Subcutaneous adipose tissue (tissue), 4 donors: ENCODE measurements around the gene PAPOLG. TPM values are rescaled to one million over a fixed set of nuclear protein-coding genes. Genes with fewer than 3 reads are reported as not detected.

Experiments used
- total RNA-seq, 4 donors: library from RNA; depleted of rRNA; stranded (reverse); fragments of >200 nt; gene quantifications; one replicate each; pipeline ENCODE4 v1.1.0, GENCODE V29; 2016
- TF ChIP-seq, protein P1 (sequence below): fragments of 450-650 bp; IDR thresholded peaks from one replicate; pipeline ENCODE4 v1.5.1; 2016; ENCODE audit warnings: low read depth, mild to moderate bottlenecking, control low read depth, antibody characterized with exemption, moderate library complexity

The PAPOLG gene
- total RNA-seq, 4 donors from 2014 or later = 14.1 to 21.8 (median 19.0) TPM

DNA sequence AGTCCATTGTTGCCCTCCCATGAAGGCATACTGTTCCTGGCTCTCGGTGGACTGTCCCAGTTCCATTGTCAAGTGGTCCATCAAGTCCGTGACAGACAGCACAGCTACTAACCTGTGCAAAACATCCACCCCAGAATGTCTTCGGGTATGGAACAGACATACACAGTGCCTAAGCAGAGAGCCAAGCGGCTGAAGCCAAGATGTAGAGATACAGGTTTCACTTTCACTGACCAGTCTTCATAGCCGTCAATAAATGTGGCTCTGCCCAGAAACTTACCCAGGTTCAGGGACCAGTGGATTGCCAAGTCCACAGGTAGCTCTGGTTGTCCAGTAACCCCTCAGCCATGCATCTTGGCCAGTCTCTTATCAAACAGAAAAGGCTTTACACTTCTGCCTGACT is 10.7 kb upstream of the PAPOLG start:
- TF ChIP-seq, protein P1, sequence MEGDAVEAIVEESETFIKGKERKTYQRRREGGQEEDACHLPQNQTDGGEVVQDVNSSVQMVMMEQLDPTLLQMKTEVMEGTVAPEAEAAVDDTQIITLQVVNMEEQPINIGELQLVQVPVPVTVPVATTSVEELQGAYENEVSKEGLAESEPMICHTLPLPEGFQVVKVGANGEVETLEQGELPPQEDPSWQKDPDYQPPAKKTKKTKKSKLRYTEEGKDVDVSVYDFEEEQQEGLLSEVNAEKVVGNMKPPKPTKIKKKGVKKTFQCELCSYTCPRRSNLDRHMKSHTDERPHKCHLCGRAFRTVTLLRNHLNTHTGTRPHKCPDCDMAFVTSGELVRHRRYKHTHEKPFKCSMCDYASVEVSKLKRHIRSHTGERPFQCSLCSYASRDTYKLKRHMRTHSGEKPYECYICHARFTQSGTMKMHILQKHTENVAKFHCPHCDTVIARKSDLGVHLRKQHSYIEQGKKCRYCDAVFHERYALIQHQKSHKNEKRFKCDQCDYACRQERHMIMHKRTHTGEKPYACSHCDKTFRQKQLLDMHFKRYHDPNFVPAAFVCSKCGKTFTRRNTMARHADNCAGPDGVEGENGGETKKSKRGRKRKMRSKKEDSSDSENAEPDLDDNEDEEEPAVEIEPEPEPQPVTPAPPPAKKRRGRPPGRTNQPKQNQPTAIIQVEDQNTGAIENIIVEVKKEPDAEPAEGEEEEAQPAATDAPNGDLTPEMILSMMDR = no peak

GRCh38 chr2:60745761-60746160 is 10.3 kb upstream of the PAPOLG start:
- TF ChIP-seq, protein P1 = no peak

DNA sequence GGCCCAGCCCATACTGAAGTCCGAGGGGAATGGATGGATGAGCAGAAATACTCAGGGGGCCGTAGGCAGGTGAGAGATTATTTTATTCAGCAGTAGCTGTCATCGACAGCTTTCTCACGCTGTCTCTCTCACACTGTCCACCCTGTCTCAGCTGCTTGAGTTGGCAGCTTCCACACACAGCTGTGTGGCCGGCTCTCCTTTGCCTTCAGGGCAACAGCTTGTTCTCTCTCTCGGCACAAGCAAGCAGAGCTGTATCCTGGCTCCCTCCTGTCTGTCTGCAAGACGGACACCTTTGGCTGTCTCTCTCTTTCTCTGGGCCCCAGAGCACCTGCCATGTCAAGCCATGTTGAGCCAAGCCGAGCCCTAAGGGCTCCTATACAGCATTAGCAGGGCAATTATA is 9.8 kb upstream of the PAPOLG start:
- TF ChIP-seq, protein P1 = no peak

DNA sequence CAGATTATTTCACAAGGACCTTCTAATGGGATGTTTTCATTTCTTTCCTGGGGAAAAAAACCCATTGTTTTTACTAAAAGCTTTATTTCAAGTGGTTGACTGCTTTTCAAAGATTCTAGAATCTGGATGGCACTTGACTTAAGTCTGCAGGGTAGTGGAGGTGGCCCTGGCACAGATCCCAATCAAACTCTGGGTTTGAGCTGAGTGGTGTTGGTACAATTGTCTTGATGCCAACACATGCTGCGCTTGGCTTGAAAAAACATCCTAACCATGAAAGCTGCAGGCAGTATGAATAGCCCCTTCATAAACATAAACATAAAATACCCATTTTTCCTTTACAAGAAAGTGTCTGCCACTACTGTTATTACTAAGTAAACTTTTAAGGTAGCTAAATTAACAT is 3.6 kb downstream of the PAPOLG start:
- TF ChIP-seq, protein P1 = no peak

- TF ChIP-seq, protein P1 = no peak
Measured at GRCh38 chr2:60764736-60765534, 8.9 kb downstream of the PAPOLG start.

- TF ChIP-seq, protein P1 = no peak
Measured at GRCh38 chr2:60766283-60766682, 10.2 kb downstream of the PAPOLG start.

GRCh38 chr2:60771508-60771907 is 15.4 kb downstream of the PAPOLG start:
- TF ChIP-seq, protein P1 = no peak
